Progenitor cell of endocrine pancreas (in vitro differentiated cells): ENCODE results near the gene HUS1. TPM values are rescaled to one million over a fixed set of nuclear protein-coding genes. Genes with fewer than 3 reads are reported as not detected.

ENCODE experiments used
- DNase-seq: peaks from one replicate; pipeline ENCODE4 v3.0.0; 2021; ENCODE audit warnings: low spot score; ENCODE audit not compliant: unreplicated experiment
- H3K27ac Mint-ChIP-seq: 2 replicates; pipeline ENCODE4 v1.8.0; 2021; ENCODE audit warnings: mild to moderate bottlenecking, moderate library complexity, mixed read lengths
- H3K27me3 Mint-ChIP-seq: 2 replicates; pipeline ENCODE4 v1.8.0; 2021; ENCODE audit warnings: mixed read lengths
- H3K36me3 Mint-ChIP-seq: 2 replicates; pipeline ENCODE4 v1.8.0; 2022; ENCODE audit warnings: mixed read lengths; ENCODE audit not compliant: insufficient read depth
- H3K4me1 Mint-ChIP-seq: 2 replicates; pipeline ENCODE4 v1.8.0; 2021; ENCODE audit warnings: low read depth, mixed read lengths
- H3K4me3 Mint-ChIP-seq: 2 replicates; pipeline ENCODE4 v1.8.0; 2021; ENCODE audit warnings: low read depth, mild to moderate bottlenecking, moderate library complexity, mixed read lengths
- H3K9me3 Mint-ChIP-seq: 2 replicates; pipeline ENCODE4 v1.8.0; 2021; ENCODE audit warnings: low read depth, mixed read lengths
- CTCF ChIP-seq: fragments of 200-600 bp; sonication (generic); IDR thresholded peaks from one replicate; pipeline ENCODE4 v1.5.0; 2021; ENCODE audit warnings: antibody characterized with exemption, mild to moderate bottlenecking; ENCODE audit not compliant: unreplicated experiment
- total RNA-seq: library from RNA; stranded (reverse); gene quantifications from 2 replicates; pipeline ENCODE4 v1.2.1, GENCODE V29; 2021

HUS1 gene
- total RNA-seq, 1 donor from 2014 or later, result 45.1 TPM

- Mint-ChIP-seq H3K27ac (no peak overlapping the region), H3K27me3 (no peaks in the 10 kb centered on the region), H3K4me1 (peaks cover 11% of the 10 kb centered on the region), H3K9me3 (no peaks in the 10 kb centered on the region), H3K36me3 (peaks cover 52% of the 10 kb centered on the region), H3K4me3 (no peak overlapping the region)
- TF ChIP-seq CTCF, result no peak
- no peak for DNase-seq
These were observed 11.7 kb downstream of the HUS1 start for GRCh38 chr7:47967708-47968107.

GRCh38 chr7:47967123-47967522, 12.3 kb downstream of the HUS1 start:
- H3K4me1 Mint-ChIP-seq, result peaks cover 11% of the 10 kb centered on the region
- no peak for TF ChIP-seq CTCF
- no peak overlapping the region for H3K27ac Mint-ChIP-seq
- peaks cover 55% of the 10 kb centered on the region for H3K36me3 Mint-ChIP-seq
- H3K27me3 Mint-ChIP-seq, result no peaks in the 10 kb centered on the region
- no peak overlapping the region for H3K4me3 Mint-ChIP-seq
- no peak for DNase-seq
- no peaks in the 10 kb centered on the region for H3K9me3 Mint-ChIP-seq

GRCh38 chr7:47965456-47965855, 14.0 kb downstream of the HUS1 start:
- Mint-ChIP-seq H3K36me3 (peaks cover 65% of the 10 kb centered on the region), H3K9me3 (no peaks in the 10 kb centered on the region), H3K4me3 (no peak overlapping the region), H3K4me1 (peaks cover 11% of the 10 kb centered on the region), H3K27ac (no peak overlapping the region), H3K27me3 (no peaks in the 10 kb centered on the region)
- no peak for DNase-seq
- TF ChIP-seq CTCF, result no peak

GRCh38 chr7:47962262-47962661, 17.2 kb downstream of the HUS1 start:
- TF ChIP-seq CTCF, result no peak
- DNase-seq, result no peak
- no peaks in the 10 kb centered on the region for H3K4me1 Mint-ChIP-seq
- no peaks in the 10 kb centered on the region for H3K27me3 Mint-ChIP-seq
- H3K27ac Mint-ChIP-seq, result no peak overlapping the region
- H3K9me3 Mint-ChIP-seq, result peaks cover 6% of the 10 kb centered on the region
- peaks cover 57% of the 10 kb centered on the region for H3K36me3 Mint-ChIP-seq
- H3K4me3 Mint-ChIP-seq, result no peak overlapping the region

- Mint-ChIP-seq H3K27ac (no peak overlapping the region), H3K4me1 (peaks cover 5% of the 10 kb centered on the region), H3K4me3 (no peak overlapping the region), H3K9me3 (peaks cover 6% of the 10 kb centered on the region), H3K27me3 (no peaks in the 10 kb centered on the region), H3K36me3 (peaks cover 38% of the 10 kb centered on the region)
- TF ChIP-seq CTCF, result no peak
- DNase-seq, result no peak
These were observed 22.3 kb downstream of the HUS1 start for GRCh38 chr7:47957156-47957555.
